Neuron (in vitro differentiated cells): ENCODE measurements around the gene PDE7B.

Source experiments
- H2AFZ ChIP-seq: one replicate; pipeline ENCODE4 v1.6.1; 2013; ENCODE audit warnings: low read depth, mild to moderate bottlenecking, inconsistent platforms, low read length, moderate library complexity
- H3K27me3 ChIP-seq: one replicate; pipeline ENCODE4 v1.6.1; 2013; ENCODE audit warnings: low read length; ENCODE audit not compliant: insufficient read depth
- H3K36me3 ChIP-seq: one replicate; pipeline ENCODE4 v1.6.1; 2013; ENCODE audit warnings: low read length; ENCODE audit not compliant: insufficient read depth
- H3K4me1 ChIP-seq: one replicate; pipeline ENCODE4 v1.6.1; 2013; ENCODE audit warnings: low read length; ENCODE audit not compliant: insufficient read depth
- H3K4me3 ChIP-seq: 2 replicates; pipeline ENCODE4 v1.5.1; 2013; ENCODE audit warnings: mild to moderate bottlenecking, low read length, moderate library complexity
- H3K9me3 ChIP-seq: one replicate; pipeline ENCODE4 v1.6.1; 2013; ENCODE audit warnings: low read length

PDE7B gene

GRCh38 chr6:135851442-135852271 is at the start of gene PDE7B:
Gene PDE7B, plus strand, starts transcription at chr6:135851701.
- H3K4me1 ChIP-seq, result peaks cover 19% of the 10 kb centered on the region
- peaks cover 3% of the 10 kb centered on the region for H3K27me3 ChIP-seq
- H3K4me3 ChIP-seq, result peak within 1 kb of the TSS; percentile 9
- no peaks in the 10 kb centered on the region for H3K9me3 ChIP-seq
- H3K36me3 ChIP-seq, result no peaks in the 10 kb centered on the region
- no peak within 1 kb of the TSS for H2AFZ ChIP-seq

DNA sequence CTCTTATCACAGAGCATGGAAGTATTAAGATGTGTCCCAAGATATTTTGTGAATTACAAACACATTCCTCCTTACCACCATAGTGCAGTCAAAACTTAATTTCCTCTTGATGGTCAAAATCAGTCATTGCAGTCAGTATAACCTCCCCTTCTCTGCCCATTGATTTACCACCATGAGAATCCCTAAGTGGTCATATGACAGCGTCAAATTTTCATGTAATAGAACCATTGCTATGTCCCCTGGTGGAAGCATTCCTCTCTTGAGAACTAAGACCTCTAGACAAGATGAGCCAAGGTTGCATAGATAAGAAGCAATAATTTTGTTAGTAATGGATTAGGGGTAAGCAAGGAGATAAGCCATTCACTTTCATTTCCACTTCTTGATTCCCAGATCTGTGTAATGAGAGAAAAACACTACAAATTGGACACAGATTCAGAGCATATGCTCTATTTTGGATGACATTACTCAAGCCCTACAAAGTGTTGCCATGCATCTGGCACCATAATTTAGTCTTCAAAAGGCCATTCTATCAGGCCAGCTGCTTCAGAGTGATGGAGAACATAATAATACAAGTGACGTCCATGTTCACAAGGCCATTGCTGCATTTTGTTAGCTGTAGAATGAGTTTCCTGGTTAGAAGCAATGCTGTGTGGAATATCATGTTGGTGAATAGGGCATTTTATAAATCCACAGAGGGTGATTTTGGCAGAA is 49.6 kb upstream of the PDE7B start:
- no peak overlapping the region for H2AFZ ChIP-seq
- no peaks in the 10 kb centered on the region for H3K9me3 ChIP-seq
- no peak overlapping the region for H3K4me3 ChIP-seq
- no peaks in the 10 kb centered on the region for H3K4me1 ChIP-seq
- no peaks in the 10 kb centered on the region for H3K36me3 ChIP-seq
- no peaks in the 10 kb centered on the region for H3K27me3 ChIP-seq

- no peak overlapping the region for H2AFZ ChIP-seq
- no peak overlapping the region for H3K4me3 ChIP-seq
- H3K36me3 ChIP-seq, result no peaks in the 10 kb centered on the region
- peaks cover 12% of the 10 kb centered on the region for H3K4me1 ChIP-seq
- H3K27me3 ChIP-seq, result no peaks in the 10 kb centered on the region
- no peaks in the 10 kb centered on the region for H3K9me3 ChIP-seq
Observed at GRCh38 chr6:135810486-135810885, 41.0 kb upstream of the PDE7B start.

GRCh38 chr6:135811170-135811569 is 40.3 kb upstream of the PDE7B start:
- peaks cover 12% of the 10 kb centered on the region for H3K4me1 ChIP-seq
- H2AFZ ChIP-seq, result no peak overlapping the region
- no peaks in the 10 kb centered on the region for H3K9me3 ChIP-seq
- H3K27me3 ChIP-seq, result no peaks in the 10 kb centered on the region
- H3K36me3 ChIP-seq, result no peaks in the 10 kb centered on the region
- H3K4me3 ChIP-seq, result no peak overlapping the region

GRCh38 chr6:135811644-135812526 is 39.6 kb upstream of the PDE7B start:
- no peak overlapping the region for H3K4me3 ChIP-seq
- no peaks in the 10 kb centered on the region for H3K27me3 ChIP-seq
- H3K36me3 ChIP-seq, result no peaks in the 10 kb centered on the region
- peaks cover 12% of the 10 kb centered on the region for H3K4me1 ChIP-seq
- peak overlapping the region; percentile 9 for H2AFZ ChIP-seq
- no peaks in the 10 kb centered on the region for H3K9me3 ChIP-seq

DNA sequence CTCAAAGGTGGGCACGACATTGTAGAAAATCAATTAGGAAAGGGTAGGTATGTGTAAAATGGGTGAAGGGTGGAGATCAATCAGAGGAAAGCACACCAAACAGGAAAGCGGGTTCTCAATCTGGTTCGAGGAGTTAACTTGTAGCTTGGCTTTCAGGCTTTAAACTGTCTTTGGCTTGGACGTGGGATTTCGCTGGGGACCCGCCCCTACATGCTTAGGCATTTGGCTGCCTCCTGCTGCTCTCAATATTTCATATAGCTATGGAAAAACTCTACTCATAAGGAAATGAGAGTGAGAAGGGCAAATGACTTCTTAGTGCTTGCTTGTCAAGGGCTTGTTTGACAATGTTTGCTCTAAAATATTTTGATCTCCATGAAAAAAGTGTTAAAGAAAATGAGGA is 38.1 kb upstream of the PDE7B start:
- no peaks in the 10 kb centered on the region for H3K36me3 ChIP-seq
- H3K4me1 ChIP-seq, result peaks cover 12% of the 10 kb centered on the region
- H2AFZ ChIP-seq, result no peak overlapping the region
- no peaks in the 10 kb centered on the region for H3K27me3 ChIP-seq
- H3K9me3 ChIP-seq, result no peaks in the 10 kb centered on the region
- no peak overlapping the region for H3K4me3 ChIP-seq

DNA sequence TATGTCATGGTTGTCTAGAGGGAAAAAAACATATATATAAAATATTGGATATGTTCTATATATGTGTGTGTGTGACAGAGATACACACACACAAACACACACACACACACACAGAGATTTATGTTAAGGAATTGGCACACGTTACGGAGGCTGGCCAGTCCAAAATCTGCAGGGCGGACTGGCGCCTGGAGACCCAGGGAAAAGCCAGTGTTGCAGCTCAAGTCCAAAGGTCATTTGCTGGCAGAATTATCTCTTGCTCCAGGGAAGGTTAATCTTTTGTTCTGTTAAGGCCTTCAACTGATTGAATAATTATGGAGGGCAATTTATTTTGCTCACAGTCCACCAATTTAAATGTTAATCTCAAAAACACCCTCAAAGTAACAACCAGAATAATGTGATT is 37.5 kb upstream of the PDE7B start:
- Histone ChIP-seq H2AFZ (no peak overlapping the region), H3K4me1 (peaks cover 12% of the 10 kb centered on the region), H3K9me3 (no peaks in the 10 kb centered on the region), H3K36me3 (no peaks in the 10 kb centered on the region), H3K27me3 (no peaks in the 10 kb centered on the region), H3K4me3 (no peak overlapping the region)

GRCh38 chr6:135815216-135815615 is 36.3 kb upstream of the PDE7B start:
- no peaks in the 10 kb centered on the region for H3K9me3 ChIP-seq
- no peak overlapping the region for H2AFZ ChIP-seq
- peaks cover 12% of the 10 kb centered on the region for H3K4me1 ChIP-seq
- H3K4me3 ChIP-seq, result no peak overlapping the region
- no peaks in the 10 kb centered on the region for H3K27me3 ChIP-seq
- no peaks in the 10 kb centered on the region for H3K36me3 ChIP-seq

GRCh38 chr6:135817035-135817434 is 34.5 kb upstream of the PDE7B start:
- H3K27me3 ChIP-seq, result no peaks in the 10 kb centered on the region
- no peak overlapping the region for H3K4me3 ChIP-seq
- no peak overlapping the region for H2AFZ ChIP-seq
- H3K4me1 ChIP-seq, result peaks cover 2% of the 10 kb centered on the region
- no peaks in the 10 kb centered on the region for H3K36me3 ChIP-seq
- H3K9me3 ChIP-seq, result no peaks in the 10 kb centered on the region

GRCh38 chr6:135819665-135820064 is 31.8 kb upstream of the PDE7B start:
- Histone ChIP-seq H3K9me3 (no peaks in the 10 kb centered on the region), H3K36me3 (no peaks in the 10 kb centered on the region), H3K27me3 (no peaks in the 10 kb centered on the region), H2AFZ (no peak overlapping the region), H3K4me3 (no peak overlapping the region), H3K4me1 (no peaks in the 10 kb centered on the region)

GRCh38 chr6:135820340-135820739 is 31.2 kb upstream of the PDE7B start:
- H3K4me1 ChIP-seq, result no peaks in the 10 kb centered on the region

DNA sequence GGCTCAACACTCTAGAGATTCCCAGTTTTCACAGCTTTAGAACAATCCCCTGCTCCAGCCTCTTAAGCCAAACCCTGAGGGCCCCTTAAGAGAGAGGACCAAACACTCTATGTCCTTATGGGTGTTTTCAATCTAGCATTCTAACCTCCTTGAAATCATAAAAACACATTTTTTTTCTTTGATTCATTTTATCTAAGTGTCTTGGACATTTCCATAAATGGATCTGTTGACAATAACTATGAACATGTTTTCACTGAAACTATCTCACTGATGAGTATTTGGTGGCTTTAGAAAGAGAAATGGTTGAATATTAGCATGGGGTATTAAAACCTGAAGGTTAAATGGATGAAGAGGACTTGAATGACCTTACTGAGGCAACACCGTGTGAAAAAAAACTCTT is 27.6 kb upstream of the PDE7B start:
- Histone ChIP-seq H3K4me3 (no peak overlapping the region), H3K4me1 (peaks cover 10% of the 10 kb centered on the region), H3K9me3 (no peaks in the 10 kb centered on the region), H3K27me3 (no peaks in the 10 kb centered on the region), H3K36me3 (no peaks in the 10 kb centered on the region), H2AFZ (no peak overlapping the region)

More at GRCh38 chr6:135820340-135820739, 31.2 kb upstream of the PDE7B start:
- Histone ChIP-seq H3K9me3 (no peaks in the 10 kb centered on the region), H3K36me3 (no peaks in the 10 kb centered on the region), H3K4me3 (no peak overlapping the region), H2AFZ (no peak overlapping the region), H3K27me3 (no peaks in the 10 kb centered on the region)
